Astrocyte of the cerebellum (primary cell): ENCODE measurements around the gene PRDM1.

Source experiments
- DNase-seq: peaks from one replicate; pipeline ENCODE4 v3.0.0-alpha.2; 2011; ENCODE audit warnings: low read depth
- H3K4me3 ChIP-seq: 2 replicates; pipeline ENCODE4 v1.5.1; 2011; ENCODE audit warnings: mild to moderate bottlenecking, low read depth, low read length, moderate library complexity
- CTCF ChIP-seq: IDR thresholded peaks from 2 replicates; pipeline ENCODE4 v1.5.1; 2012; ENCODE audit warnings: low read length, low read depth, moderate library complexity, mild to moderate bottlenecking; ENCODE audit errors: missing control alignments
- in situ Hi-C: cut with HindIII; loops from 2 replicates; pipeline ENCODE4 v1.10.0; 2017; ENCODE audit warnings: low sequenced_read_pairs

PRDM1 gene

GRCh38 chr6:106082735-106083398, 3.3 kb upstream of the PRDM1 start:
- DNase-seq = no peak
- H3K4me3 ChIP-seq = no peak overlapping the region
- in situ Hi-C loops = no loop called here
- no peak for TF ChIP-seq CTCF

GRCh38 chr6:106083618-106084017, 2.5 kb upstream of the PRDM1 start:
- DNase-seq = no peak
- in situ Hi-C loops = no loop called here
- no peak overlapping the region for H3K4me3 ChIP-seq
- no peak for TF ChIP-seq CTCF

- TF ChIP-seq CTCF = peak; percentile 90
- no peak overlapping the region for H3K4me3 ChIP-seq
- peak; percentile 71 for DNase-seq
- in situ Hi-C loops = no loop called here
Measured at GRCh38 chr6:106084106-106084988, 1.8 kb upstream of the PRDM1 start.

- no peak for DNase-seq
- no peak for TF ChIP-seq CTCF
- peak overlapping the region; percentile 67 for H3K4me3 ChIP-seq
- in situ Hi-C loops = no loop called here
Measured at GRCh38 chr6:106084989-106085691, 996 bp upstream of the PRDM1 start.

- H3K4me3 ChIP-seq = peak overlapping the region; percentile 67
- TF ChIP-seq CTCF = no peak
- in situ Hi-C loops = no loop called here
- no peak for DNase-seq
Measured at GRCh38 chr6:106085692-106085983, 498 bp upstream of the PRDM1 start.

- in situ Hi-C loops = no loop called here
- no peak for TF ChIP-seq CTCF
- DNase-seq = no peak
- H3K4me3 ChIP-seq = peak overlapping the region; percentile 67
Measured at GRCh38 chr6:106086814-106087175, 659 bp downstream of the PRDM1 start.
